Measurements from ENCODE around the gene KIZ.

DNA sequence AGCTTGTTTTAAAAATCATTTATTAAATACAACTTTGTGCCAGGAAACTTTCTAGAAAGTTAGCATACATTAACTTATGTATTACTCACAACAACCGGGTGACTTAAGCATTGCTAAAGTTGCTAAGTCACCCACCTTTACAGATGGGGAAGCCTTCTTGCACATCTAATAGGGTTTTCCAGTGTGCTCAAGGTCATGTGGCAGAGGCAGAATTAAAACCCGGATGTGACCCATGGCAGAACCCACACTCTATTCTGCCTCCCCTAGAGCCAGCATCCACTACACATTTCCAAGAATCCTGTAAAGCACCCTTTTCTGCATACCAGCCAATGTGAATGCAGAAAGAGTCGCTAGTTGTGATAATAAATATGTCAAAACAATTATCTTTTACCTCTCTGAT lies 33.1 kb upstream of the KIZ start:
- TF ChIP-seq, protein P1, sequence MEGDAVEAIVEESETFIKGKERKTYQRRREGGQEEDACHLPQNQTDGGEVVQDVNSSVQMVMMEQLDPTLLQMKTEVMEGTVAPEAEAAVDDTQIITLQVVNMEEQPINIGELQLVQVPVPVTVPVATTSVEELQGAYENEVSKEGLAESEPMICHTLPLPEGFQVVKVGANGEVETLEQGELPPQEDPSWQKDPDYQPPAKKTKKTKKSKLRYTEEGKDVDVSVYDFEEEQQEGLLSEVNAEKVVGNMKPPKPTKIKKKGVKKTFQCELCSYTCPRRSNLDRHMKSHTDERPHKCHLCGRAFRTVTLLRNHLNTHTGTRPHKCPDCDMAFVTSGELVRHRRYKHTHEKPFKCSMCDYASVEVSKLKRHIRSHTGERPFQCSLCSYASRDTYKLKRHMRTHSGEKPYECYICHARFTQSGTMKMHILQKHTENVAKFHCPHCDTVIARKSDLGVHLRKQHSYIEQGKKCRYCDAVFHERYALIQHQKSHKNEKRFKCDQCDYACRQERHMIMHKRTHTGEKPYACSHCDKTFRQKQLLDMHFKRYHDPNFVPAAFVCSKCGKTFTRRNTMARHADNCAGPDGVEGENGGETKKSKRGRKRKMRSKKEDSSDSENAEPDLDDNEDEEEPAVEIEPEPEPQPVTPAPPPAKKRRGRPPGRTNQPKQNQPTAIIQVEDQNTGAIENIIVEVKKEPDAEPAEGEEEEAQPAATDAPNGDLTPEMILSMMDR (conservative IDR thresholded peaks at IDR 0.05; ENCODE audit: low read depth, low read length), result no peak
- no peak for TF ChIP-seq MAZ (IDR thresholded peaks at IDR 0.05; ENCODE audit: borderline replicate concordance, low read depth, low read length)
- TF ChIP-seq POLR2A (IDR thresholded peaks at IDR 0.05; ENCODE audit: low read depth, low read length), result no peak
- TF ChIP-seq, protein P2, sequence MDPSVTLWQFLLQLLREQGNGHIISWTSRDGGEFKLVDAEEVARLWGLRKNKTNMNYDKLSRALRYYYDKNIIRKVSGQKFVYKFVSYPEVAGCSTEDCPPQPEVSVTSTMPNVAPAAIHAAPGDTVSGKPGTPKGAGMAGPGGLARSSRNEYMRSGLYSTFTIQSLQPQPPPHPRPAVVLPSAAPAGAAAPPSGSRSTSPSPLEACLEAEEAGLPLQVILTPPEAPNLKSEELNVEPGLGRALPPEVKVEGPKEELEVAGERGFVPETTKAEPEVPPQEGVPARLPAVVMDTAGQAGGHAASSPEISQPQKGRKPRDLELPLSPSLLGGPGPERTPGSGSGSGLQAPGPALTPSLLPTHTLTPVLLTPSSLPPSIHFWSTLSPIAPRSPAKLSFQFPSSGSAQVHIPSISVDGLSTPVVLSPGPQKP (IDR thresholded peaks at IDR 0.05; ENCODE audit: borderline replicate concordance, low read depth, low read length), result no peak
- no peak for TF ChIP-seq BHLHE40 (IDR thresholded peaks at IDR 0.05; ENCODE audit: low read depth, low read length)
- no peak for TF ChIP-seq FOS (IDR thresholded peaks at IDR 0.05; ENCODE audit: low read depth, low read length)
- TF ChIP-seq CEBPB (IDR thresholded peaks at IDR 0.05; ENCODE audit: low read depth, low read length), result no peak
- no peak for TF ChIP-seq RAD21 (IDR thresholded peaks at IDR 0.05; ENCODE audit: low read length)
- no peak for TF ChIP-seq RFX5 (IDR thresholded peaks at IDR 0.05; ENCODE audit: low read depth, low read length)

Measured in IMR-90 (cell line).